ENCODE measurements around the gene RPL29. TPM values are rescaled to one million over a fixed set of nuclear protein-coding genes. Genes with fewer than 3 reads are reported as not detected.

Gene RPL29
- total RNA-seq, 1 donor from 2014 or later = 1,224 TPM

GRCh38 chr3:51949121-51949520, 46.6 kb downstream of the RPL29 start:
- DNase-seq (ENCODE audit: low spot score in 2 of 2) = no peak
- Histone ChIP-seq H3K36me3 (peaks cover 0 to 7% of the 10 kb centered on the region in 2 donors), H3K27me3 (no peaks in the 10 kb centered on the region), H3K4me1 (no peaks in the 10 kb centered on the region), H3K4me3 (no peak overlapping the region), H3K27ac (no peak overlapping the region), H3K9me3 (no peaks in the 10 kb centered on the region)
- no peak for TF ChIP-seq CTCF (IDR thresholded peaks at IDR 0.05)
- intact Hi-C loops (cut with DNase I) = loop anchor here (10.0 kb wide), 2 partner anchors 564 to 756 kb away; partner anchors contain the start of genes GLT8D1, MANF and SPCS1

GRCh38 chr3:51948016-51948580, 47.6 kb downstream of the RPL29 start:
- Histone ChIP-seq H3K4me1 (peaks cover 4% of the 10 kb centered on the region in 2 donors), H3K27ac (no peak overlapping the region), H3K4me3 (no peak overlapping the region), H3K36me3 (peaks cover 0 to 7% of the 10 kb centered on the region in 2 donors), H3K9me3 (no peaks in the 10 kb centered on the region), H3K27me3 (no peaks in the 10 kb centered on the region)
- no peak for DNase-seq (ENCODE audit: low spot score in 2 of 2)
- no peak for TF ChIP-seq CTCF (IDR thresholded peaks at IDR 0.05)
- intact Hi-C loops (cut with DNase I) = loop anchor here (10.0 kb wide), 2 partner anchors 563 to 757 kb away; partner anchors contain the start of genes GLT8D1, MANF and SPCS1

DNA sequence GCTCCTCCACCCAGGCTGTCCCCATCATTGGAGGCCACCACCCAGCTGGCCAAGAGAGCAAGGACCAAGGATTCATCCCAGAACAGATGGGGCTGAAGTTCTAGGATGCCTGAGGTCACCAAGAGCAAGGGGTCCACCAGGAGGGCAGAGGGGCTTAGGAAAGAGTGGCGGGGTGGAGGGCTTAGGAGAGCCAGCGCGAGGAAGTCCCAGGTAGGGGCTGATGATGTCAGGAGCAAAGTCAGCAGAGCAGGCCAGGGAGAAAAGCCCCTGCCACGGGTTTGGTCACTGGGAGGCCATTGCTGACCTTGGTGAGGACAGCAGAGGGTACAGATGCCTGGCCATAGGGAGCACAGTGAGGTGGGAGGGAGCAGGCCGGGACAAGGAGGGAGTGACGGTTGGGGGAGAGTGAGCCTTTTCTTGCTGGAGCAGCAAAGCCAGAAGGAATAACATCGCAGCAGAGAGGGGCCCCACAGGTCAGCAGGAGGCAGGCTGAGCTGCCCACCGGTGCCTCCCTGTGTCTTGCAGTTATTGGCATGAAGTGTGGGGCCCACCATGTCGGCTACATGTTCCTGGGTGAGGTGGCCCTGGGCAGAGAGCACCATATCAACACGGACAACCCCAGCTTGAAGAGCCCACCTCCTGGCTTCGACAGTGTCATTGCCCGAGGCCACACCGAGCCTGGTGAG, 48.3 kb downstream of the RPL29 start:
- Histone ChIP-seq H3K27me3 (no peaks in the 10 kb centered on the region), H3K27ac (no peak overlapping the region), H3K4me3 (no peak overlapping the region), H3K4me1 (peaks cover 12% of the 10 kb centered on the region in 2 donors), H3K36me3 (peaks cover 0 to 7% of the 10 kb centered on the region in 2 donors), H3K9me3 (no peaks in the 10 kb centered on the region)
- TF ChIP-seq CTCF (IDR thresholded peaks at IDR 0.05) = no peak
- no peak for DNase-seq (ENCODE audit: low spot score in 2 of 2)
- intact Hi-C loops (cut with DNase I) = loop anchor here (10.0 kb wide), 2 partner anchors 563 to 757 kb away; partner anchors contain the start of genes GLT8D1, MANF and SPCS1

DNA sequence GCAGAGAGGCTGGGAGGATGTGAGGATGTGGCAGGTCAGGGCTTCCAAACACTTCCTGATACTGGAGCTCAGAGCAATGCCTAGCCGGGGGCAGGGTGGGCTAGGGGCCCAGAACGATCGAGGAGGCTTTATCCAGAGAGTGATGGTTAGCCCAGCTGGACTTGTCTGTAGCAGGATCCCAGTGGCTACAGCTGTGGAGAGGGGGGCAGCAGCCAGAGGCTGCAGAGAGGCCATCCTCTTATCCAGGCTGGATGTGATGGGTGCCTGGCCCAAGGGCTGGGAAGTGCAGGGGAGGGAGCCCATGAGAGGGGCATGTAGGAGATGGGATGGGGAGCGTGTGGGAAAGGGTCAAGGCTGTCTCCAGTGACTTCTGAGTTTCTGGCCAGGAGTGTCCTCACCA, 48.9 kb downstream of the RPL29 start:
- Histone ChIP-seq H3K27me3 (no peaks in the 10 kb centered on the region), H3K4me3 (no peak overlapping the region), H3K4me1 (peaks cover 13 to 14% of the 10 kb centered on the region in 2 donors), H3K36me3 (peaks cover 0 to 7% of the 10 kb centered on the region in 2 donors), H3K27ac (no peak overlapping the region), H3K9me3 (no peaks in the 10 kb centered on the region)
- no peak for TF ChIP-seq CTCF (IDR thresholded peaks at IDR 0.05)
- intact Hi-C loops (cut with DNase I) = loop anchor here (10.0 kb wide), 2 partner anchors 562 to 758 kb away; partner anchors contain the start of genes GLT8D1, MANF and SPCS1
- no peak for DNase-seq (ENCODE audit: low spot score in 2 of 2)

- no peaks in the 10 kb centered on the region for H3K27me3 ChIP-seq
- DNase-seq (ENCODE audit: low spot score in 2 of 2) = no peak
Measured at GRCh38 chr3:51945926-51946705, 49.6 kb downstream of the RPL29 start.

More at GRCh38 chr3:51945926-51946705, 49.6 kb downstream of the RPL29 start:
- intact Hi-C loops (cut with DNase I) = loop anchor here (10.0 kb wide), 2 partner anchors 561 to 759 kb away; partner anchors contain the start of genes GLT8D1, MANF and SPCS1
- Histone ChIP-seq H3K36me3 (peaks cover 0 to 7% of the 10 kb centered on the region in 2 donors), H3K4me1 (peaks cover 14 to 18% of the 10 kb centered on the region in 2 donors), H3K4me3 (no peak overlapping the region), H3K9me3 (no peaks in the 10 kb centered on the region), H3K27ac (no peak overlapping the region)
- TF ChIP-seq CTCF (IDR thresholded peaks at IDR 0.05) = no peak
